Stimulated activated CD8-positive, alpha-beta memory T cell treated with anti-CD3 and anti-CD28 coated beads, Interleukin-4, amount 100 ng/mL, for 48 hours (primary cell): Measurements from ENCODE around the gene NBAS.
"Not testable (repeated sequence)": the region's sequence is repeated elsewhere in the genome, so short reads cannot be mapped to it uniquely, and the experiment has no call there.

ENCODE experiments used
- DNase-seq: peaks from one replicate; pipeline ENCODE4 v3.0.0-alpha.2; 2020

The NBAS gene

GRCh38 chr2:15354596-15355366 lies 206.4 kb downstream of the NBAS start:
- no peak for DNase-seq

DNA sequence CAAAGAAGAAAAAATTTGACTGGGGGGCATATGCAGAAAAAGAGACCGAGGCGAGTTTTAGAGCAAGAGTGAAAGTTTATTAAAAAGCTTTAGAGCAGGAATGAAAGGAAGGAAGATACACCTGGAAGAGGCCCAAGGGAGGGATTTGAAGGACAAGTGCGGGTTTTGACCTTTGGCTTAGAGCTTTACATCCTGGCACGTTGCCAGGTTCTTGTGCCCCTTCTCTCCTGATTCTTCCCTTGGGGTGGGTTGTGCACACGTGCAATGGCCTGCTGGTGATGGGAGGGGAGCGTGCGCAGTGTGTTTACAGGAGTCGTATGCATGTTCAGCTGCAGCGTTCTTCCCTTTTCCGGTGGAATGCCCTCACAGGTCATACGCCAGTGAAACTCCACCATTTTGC lies 208.8 kb downstream of the NBAS start:
- DNase-seq = no peak

DNA sequence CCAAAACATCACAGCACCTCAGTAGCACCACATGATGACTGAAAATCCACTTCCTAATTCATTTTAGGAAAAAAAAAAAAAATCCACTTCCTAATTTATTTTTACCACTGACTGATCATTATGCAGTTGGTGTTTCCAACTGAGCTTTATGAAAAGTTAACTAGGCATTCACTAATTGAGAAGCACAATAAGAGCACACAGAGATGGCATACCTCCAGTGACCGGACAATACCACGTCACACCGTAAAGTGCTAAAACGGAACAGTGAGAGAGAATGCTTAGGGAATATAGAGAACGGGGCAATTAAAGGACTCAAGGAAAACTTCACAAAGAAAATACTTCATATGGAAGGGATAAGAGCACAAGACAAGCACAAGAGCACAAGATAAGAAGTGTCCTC lies 212.5 kb downstream of the NBAS start:
- no peak for DNase-seq

DNA sequence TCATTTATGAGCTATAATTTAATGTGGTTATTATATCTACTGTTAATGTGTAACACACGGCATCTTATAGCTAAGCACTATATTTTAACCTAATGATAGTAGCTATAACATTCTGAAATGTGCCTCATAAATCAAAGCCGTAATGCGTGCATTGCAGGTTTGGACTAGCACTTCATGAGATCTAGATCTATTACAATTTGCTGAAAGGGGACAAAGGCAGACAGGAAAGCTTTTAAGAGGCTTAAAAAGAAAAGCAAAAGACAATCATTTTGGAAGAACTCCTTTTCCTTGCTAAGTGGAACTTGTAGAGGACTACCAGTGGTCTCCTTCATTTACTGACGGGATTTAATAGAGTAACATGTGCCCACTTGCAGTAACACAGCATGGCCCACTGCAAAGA lies 213.1 kb downstream of the NBAS start:
- DNase-seq = no peak

DNA sequence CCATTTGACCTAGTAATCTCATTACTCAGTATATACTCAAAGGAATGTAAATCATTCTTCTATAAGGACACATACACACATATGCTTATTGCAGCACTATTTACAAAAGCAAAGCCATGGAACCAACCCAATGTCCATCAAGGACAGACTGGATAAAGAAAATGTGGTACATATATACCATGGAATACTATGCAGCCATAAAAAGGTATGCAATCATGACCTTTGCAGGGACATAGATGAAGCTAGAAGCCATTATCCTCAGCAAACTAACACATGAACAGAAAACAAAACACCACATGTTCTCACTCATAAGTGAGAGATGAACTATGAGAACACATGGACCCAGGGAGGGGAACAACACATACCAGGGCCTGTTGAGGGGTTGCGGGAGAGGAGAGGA lies 214.5 kb downstream of the NBAS start:
- DNase-seq = no peak

GRCh38 chr2:15337996-15338666 lies 223.0 kb downstream of the NBAS start:
- DNase-seq = no peak

GRCh38 chr2:15334644-15335326 lies 226.3 kb downstream of the NBAS start:
- DNase-seq = no peak

DNA sequence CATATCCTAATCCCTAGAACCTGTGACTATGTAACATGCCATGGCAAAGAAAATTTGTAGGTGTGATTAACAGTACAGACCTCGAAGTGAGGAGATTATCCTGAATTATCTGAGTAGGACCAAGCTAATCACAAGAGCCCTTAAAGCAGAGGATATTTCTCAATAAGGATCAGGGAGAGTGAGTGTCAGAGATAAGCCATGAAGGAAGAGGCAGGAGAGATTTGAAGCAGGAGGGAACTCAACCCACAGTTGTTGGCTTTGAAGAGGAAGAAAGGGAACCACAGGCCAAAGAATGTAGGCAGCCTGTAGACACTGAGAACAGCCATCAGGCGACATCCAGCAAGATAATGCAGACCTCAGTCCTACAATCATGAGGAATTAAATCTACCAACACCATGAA lies 229.3 kb downstream of the NBAS start:
- DNase-seq = no peak

- DNase-seq = no peak
These were observed 235.8 kb downstream of the NBAS start for GRCh38 chr2:15325296-15325695.

DNA sequence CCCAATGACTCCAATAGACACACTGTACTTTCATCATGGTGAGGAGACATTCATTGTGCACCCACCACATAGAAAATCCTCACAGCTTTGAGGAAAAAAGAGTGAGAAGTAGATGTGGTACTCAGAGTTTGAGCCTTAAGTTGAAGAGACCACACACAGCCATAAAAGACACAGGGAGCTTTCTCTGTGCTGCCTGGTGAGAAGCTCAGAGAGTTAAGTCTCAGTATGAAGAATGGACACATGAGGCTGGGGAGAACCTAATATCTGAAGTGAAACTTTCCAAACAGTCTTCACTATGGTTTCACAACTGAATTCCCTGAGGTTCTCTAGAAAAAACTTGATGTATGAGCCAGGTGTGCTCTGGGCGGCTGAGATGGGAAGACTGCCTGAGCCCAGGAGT lies 237.9 kb downstream of the NBAS start:
- DNase-seq = no peak

GRCh38 chr2:15321481-15321880 lies 239.7 kb downstream of the NBAS start:
- not testable (repeated sequence) for DNase-seq

- peak; percentile 38 for DNase-seq
These were observed 244.7 kb downstream of the NBAS start for GRCh38 chr2:15316370-15316814.

DNA sequence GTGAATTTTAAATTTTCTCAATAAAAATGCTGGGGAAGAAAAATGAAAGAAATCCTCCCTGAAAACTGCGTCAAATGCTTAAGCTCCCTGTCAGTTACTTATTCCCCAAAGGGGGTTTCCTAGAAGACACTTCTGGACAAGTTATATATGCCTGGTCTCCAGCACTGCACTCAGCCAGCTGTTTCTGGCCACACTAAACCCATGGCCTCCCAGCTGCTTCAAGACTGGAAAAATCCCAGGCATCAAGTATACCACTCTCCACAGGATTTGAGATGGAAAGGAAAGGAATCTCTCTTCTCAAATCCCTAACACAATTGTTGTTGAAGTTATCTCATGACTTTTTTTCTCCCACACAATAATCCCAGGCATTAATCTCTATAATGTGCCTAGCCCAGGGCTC lies 245.7 kb downstream of the NBAS start:
- DNase-seq = no peak

GRCh38 chr2:15313657-15314056 lies 247.5 kb downstream of the NBAS start:
- no peak for DNase-seq

DNA sequence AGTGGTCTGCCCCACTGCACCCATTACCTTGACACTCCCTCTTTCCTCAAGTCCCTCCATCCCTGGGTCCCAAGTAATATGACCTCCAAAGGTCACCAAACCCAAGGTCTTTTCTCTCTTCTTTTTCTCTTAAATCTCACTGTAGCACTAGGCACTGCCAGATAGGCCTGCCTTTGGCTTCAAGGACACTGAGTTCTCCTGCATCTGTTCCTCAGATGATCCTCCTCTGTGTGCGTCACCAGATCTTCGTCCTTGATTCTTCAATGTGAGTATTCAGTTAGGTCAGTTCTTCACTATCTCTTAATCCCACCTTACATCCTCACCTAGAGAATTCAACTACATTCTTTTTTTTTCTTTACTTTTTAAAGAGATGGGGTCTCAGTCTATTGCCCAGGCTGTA lies 249.2 kb downstream of the NBAS start:
- DNase-seq = no peak

GRCh38 chr2:15311201-15311907 lies 249.8 kb downstream of the NBAS start:
- DNase-seq = no peak

- no peak for DNase-seq
These were observed 253.6 kb downstream of the NBAS start for GRCh38 chr2:15307526-15307925.

- DNase-seq = no peak
These were observed 254.4 kb downstream of the NBAS start for GRCh38 chr2:15306706-15307105.

DNA sequence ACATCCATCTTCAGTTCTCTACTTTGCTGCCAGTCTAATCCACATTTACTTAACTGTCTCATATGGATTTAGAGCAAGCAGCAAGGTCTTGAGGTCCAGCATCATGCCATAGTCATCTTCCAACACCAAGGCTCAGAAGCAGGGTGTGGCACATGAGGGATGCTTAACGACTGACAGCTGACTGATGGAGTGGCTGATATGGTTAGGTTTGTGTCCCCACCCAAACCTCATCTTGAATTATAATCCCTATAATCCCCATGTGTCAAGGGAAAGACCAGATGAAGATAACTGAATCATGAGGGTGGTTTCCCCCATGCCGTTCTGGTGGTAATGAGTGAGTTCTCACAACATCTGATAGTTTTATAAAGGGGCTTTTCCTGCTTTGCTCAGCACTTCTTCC lies 257.3 kb downstream of the NBAS start:
- DNase-seq = no peak

- DNase-seq = no peak
These were observed 259.0 kb downstream of the NBAS start for GRCh38 chr2:15302154-15302553.

GRCh38 chr2:15300624-15301573 lies 260.2 kb downstream of the NBAS start:
- no peak for DNase-seq

GRCh38 chr2:15299904-15300520 lies 261.1 kb downstream of the NBAS start:
- DNase-seq = no peak
